Transverse colon (tissue), 4 donors: ENCODE results near the gene SLC37A2. TPM values are rescaled to one million over a fixed set of nuclear protein-coding genes. Genes with fewer than 3 reads are reported as not detected.
"Not testable (repeated sequence)": the region's sequence is repeated elsewhere in the genome, so short reads cannot be mapped to it uniquely, and the experiment has no call there.

Source experiments
- DNase-seq: peaks from one replicate; pipeline ENCODE4 v3.0.0-alpha.2; 2019
- H3K27ac ChIP-seq, 4 donors: fragments of 200-600 bp; sonication (generic); 2 replicates each; pipeline ENCODE4 v1.5.1; 2016 to 2018; ENCODE audit warnings: inconsistent platforms in 4 of 4
- H3K27me3 ChIP-seq: fragments of 200-600 bp; sonication (generic); 2 replicates; pipeline ENCODE4 v1.5.1; 2017; ENCODE audit warnings: inconsistent platforms
- H3K36me3 ChIP-seq, 4 donors: fragments of 200-600 bp; sonication (generic); 2 replicates each; pipeline ENCODE4 v1.5.1; 2017 to 2019; ENCODE audit warnings: inconsistent platforms in 4 of 4
- H3K4me1 ChIP-seq, 4 donors: fragments of 200-600 bp; sonication (generic); 2 replicates each; pipeline ENCODE4 v1.5.1; 2017 to 2020; ENCODE audit warnings: inconsistent platforms in 4 of 4
- H3K4me3 ChIP-seq, 4 donors: fragments of 200-600 bp; sonication (generic); 1 replicate in 1 of 4; 2 replicates in 3 of 4; pipeline versions ENCODE4 v1.5.1 to v1.6.1; 2017 to 2019; ENCODE audit warnings: inconsistent platforms in 4 of 4
- H3K9me3 ChIP-seq, 2 donors: fragments of 200-600 bp; sonication (generic); 2 replicates each; pipeline ENCODE4 v1.5.1; 2017 to 2019; ENCODE audit warnings: inconsistent platforms in 2 of 2
- EP300 ChIP-seq: sonication (generic); formaldehyde crosslinking; IDR thresholded peaks from one replicate; pipeline ENCODE4 v1.6.1; 2017; ENCODE audit warnings: antibody characterized with exemption, low read depth
- POLR2A ChIP-seq: fragments of 450-650 bp; IDR thresholded peaks from one replicate; pipeline ENCODE4 v1.6.1; 2016; ENCODE audit warnings: antibody characterized with exemption, mild to moderate bottlenecking, moderate library complexity
- POLR2AphosphoS5 ChIP-seq, 3 donors: sonication (generic); formaldehyde crosslinking; IDR thresholded peaks; one replicate each; pipeline ENCODE4 v1.6.1; 2016; ENCODE audit warnings: antibody characterized with exemption in 3 of 3
- WGBS, 2 donors: methylation state at CpG; one replicate each; pipeline ENCODE4 v1.1.5; 2018; ENCODE audit warnings: low coverage in 1 of 2; 5-methylcytosine and 5-hydroxymethylcytosine counted together
- in situ Hi-C, 4 donors: fragments of 200-750 bp; cut with MboI; loops; one replicate each; pipeline versions ENCODE4 v1.15.0 to v1.15.1; 2017; ENCODE audit warnings: low sequenced_read_pairs in 3 of 4, low pct_ligation_motif_present in 1 of 4, low pct_unique_long_range_greater_than_20kb in 1 of 4
- intact Hi-C: fragments of 100-400 bp; cut with DNase I; formaldehyde crosslinking; loops from one replicate; pipeline ENCODE4 v1.15.1; 2023; ENCODE audit warnings: low total_unique reads
- total RNA-seq, 4 donors: library from RNA; depleted of rRNA; stranded (reverse); fragments of >200 nt; gene quantifications; one replicate each; pipeline ENCODE4 v1.1.0, GENCODE V29; 2016
- TF ChIP-seq, protein P1 (sequence below), 5 experiments: fragments of 200-600 bp in 3 of 5; fragments of 450-650 bp in 2 of 5; sonication (generic) in 3 of 5; IDR thresholded peaks; 1 replicate in 2 of 5; 2 replicates in 3 of 5; pipeline ENCODE4 v1.5.1; 2016 to 2017; ENCODE audit warnings: antibody characterized with exemption in 5 of 5, inconsistent platforms in 3 of 5, mild to moderate bottlenecking in 2 of 5, moderate library complexity in 1 of 5

Gene SLC37A2
- total RNA-seq, 4 donors from 2014 or later: 2.4 to 20.6 (median 5.9) TPM

- 91% methylated on average over 2 of the region's 2 CpGs; no CpG with 5 or more reads in 1 of the 2 donors for WGBS, 2 donors
Measured at GRCh38 chr11:125025968-125026367, 37.1 kb upstream of the SLC37A2 start.

DNA sequence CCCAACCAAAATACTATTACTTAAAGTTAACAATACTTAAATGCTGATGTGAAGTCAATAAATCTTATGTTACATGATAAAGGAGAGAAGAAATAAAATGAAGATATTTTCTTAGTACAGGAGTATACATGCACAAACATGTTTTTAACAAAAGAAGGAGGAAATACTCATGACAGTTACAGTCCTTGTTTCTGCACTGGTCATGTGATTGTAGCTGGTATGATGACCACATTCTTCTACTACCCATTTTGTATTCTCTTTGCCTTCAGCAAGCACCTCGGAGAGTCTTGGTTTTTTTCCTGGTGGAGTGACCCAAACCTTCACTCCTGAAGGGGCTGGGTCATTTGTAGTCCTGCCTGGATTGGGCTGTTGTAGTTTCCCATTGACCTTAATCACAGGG is 33.7 kb upstream of the SLC37A2 start:
- H3K36me3 ChIP-seq, intact Hi-C loops, H3K27me3 ChIP-seq, in situ Hi-C loops, H3K4me1 ChIP-seq, DNase-seq, H3K9me3 ChIP-seq, H3K27ac ChIP-seq, H3K4me3 ChIP-seq: not testable (repeated sequence)
- 75 to 80% methylated on average over 1 of the region's 1 CpG for WGBS, 2 donors

More at GRCh38 chr11:125025968-125026367, 37.1 kb upstream of the SLC37A2 start:
- no peak overlapping the region for H3K4me3 ChIP-seq
- H3K4me1 ChIP-seq: no peaks in the 10 kb centered on the region
- DNase-seq: no peak
- no peaks in the 10 kb centered on the region for H3K9me3 ChIP-seq
- in situ Hi-C loops (no loop called here), intact Hi-C loops (no loop called here)
- TF ChIP-seq, protein P1, sequence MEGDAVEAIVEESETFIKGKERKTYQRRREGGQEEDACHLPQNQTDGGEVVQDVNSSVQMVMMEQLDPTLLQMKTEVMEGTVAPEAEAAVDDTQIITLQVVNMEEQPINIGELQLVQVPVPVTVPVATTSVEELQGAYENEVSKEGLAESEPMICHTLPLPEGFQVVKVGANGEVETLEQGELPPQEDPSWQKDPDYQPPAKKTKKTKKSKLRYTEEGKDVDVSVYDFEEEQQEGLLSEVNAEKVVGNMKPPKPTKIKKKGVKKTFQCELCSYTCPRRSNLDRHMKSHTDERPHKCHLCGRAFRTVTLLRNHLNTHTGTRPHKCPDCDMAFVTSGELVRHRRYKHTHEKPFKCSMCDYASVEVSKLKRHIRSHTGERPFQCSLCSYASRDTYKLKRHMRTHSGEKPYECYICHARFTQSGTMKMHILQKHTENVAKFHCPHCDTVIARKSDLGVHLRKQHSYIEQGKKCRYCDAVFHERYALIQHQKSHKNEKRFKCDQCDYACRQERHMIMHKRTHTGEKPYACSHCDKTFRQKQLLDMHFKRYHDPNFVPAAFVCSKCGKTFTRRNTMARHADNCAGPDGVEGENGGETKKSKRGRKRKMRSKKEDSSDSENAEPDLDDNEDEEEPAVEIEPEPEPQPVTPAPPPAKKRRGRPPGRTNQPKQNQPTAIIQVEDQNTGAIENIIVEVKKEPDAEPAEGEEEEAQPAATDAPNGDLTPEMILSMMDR (IDR thresholded peaks at IDR 0.05): no peak
- TF ChIP-seq POLR2A: no peak
- TF ChIP-seq EP300: no peak
- no peak for TF ChIP-seq POLR2AphosphoS5 (IDR thresholded peaks at IDR 0.05)
- no peaks in the 10 kb centered on the region for H3K36me3 ChIP-seq
- H3K27me3 ChIP-seq: no peaks in the 10 kb centered on the region
- no peak overlapping the region for H3K27ac ChIP-seq

DNA sequence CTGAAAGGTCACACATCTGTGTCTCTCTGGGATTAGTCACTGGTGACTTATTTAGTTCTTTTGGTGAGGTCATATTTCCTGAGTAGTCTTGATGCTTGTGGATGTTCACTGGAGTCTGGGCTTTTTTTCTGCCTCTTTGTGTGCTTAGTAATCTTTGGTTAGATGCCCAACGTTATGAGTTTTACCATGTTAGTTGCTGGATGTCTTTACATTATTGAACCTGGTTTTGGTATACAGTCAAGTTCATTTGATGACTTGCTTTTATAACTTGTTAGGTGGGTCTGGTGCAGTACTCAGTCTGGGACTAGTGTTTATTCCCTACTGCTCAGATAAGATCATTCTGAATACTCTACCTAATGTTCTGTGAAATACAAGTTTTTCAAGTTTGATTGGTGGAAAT is 26.2 kb upstream of the SLC37A2 start:
- no peak overlapping the region for H3K4me3 ChIP-seq
- in situ Hi-C loops: no loop called here
- no peaks in the 10 kb centered on the region for H3K9me3 ChIP-seq
- no peak for DNase-seq
- TF ChIP-seq POLR2A (no peak), EP300 (no peak), POLR2AphosphoS5 (IDR thresholded peaks at IDR 0.05) (no peak)
- TF ChIP-seq, protein P1 (IDR thresholded peaks at IDR 0.05): no peak
- intact Hi-C loops: no loop called here
- no peaks in the 10 kb centered on the region for H3K4me1 ChIP-seq
- WGBS, 2 donors: 60 to 72% methylated on average over 1 of the region's 1 CpG
- H3K27me3 ChIP-seq: no peaks in the 10 kb centered on the region
- H3K27ac ChIP-seq: no peak overlapping the region
- H3K36me3 ChIP-seq: no peaks in the 10 kb centered on the region

- Histone ChIP-seq H3K27me3 (no peaks in the 10 kb centered on the region), H3K36me3 (no peaks in the 10 kb centered on the region), H3K4me1 (no peaks in the 10 kb centered on the region), H3K9me3 (no peaks in the 10 kb centered on the region), H3K4me3 (no peak overlapping the region), H3K27ac (no peak overlapping the region)
- TF ChIP-seq POLR2A: no peak
- TF ChIP-seq, protein P1 (IDR thresholded peaks at IDR 0.05): no peak
- TF ChIP-seq POLR2AphosphoS5 (IDR thresholded peaks at IDR 0.05): no peak
- no peak for TF ChIP-seq EP300
- in situ Hi-C loops: no loop called here
- WGBS, 2 donors: 79 to 87% methylated on average over 4 of the region's 4 CpGs
- intact Hi-C loops: no loop called here
- no peak for DNase-seq
Measured at GRCh38 chr11:125049164-125049792, 13.8 kb upstream of the SLC37A2 start.

DNA sequence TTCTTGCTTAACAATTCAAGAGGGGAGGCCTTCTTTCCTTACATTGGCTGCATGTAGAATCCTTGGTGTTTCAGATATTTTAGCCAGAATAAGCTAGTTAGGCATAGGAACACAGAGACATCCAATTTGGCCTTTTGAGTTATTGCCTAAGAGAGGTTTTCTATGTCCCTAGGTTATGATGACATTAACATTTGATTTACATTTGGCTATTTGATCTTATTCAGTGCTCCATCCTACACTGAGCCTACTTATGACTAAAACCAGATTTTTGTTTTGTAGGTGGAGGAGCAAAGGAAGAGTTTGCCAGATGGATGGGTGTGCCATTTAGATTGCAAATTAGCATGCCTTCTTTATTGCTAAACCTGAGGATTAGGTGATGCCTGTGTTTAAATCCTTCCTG is 11.1 kb upstream of the SLC37A2 start:
- Histone ChIP-seq H3K36me3 (no peaks in the 10 kb centered on the region), H3K4me1 (no peaks in the 10 kb centered on the region), H3K27ac (no peak overlapping the region), H3K27me3 (no peaks in the 10 kb centered on the region), H3K9me3 (no peaks in the 10 kb centered on the region), H3K4me3 (no peak overlapping the region)
- TF ChIP-seq, protein P1 (IDR thresholded peaks at IDR 0.05): no peak
- TF ChIP-seq POLR2AphosphoS5 (IDR thresholded peaks at IDR 0.05) (no peak), EP300 (no peak), POLR2A (no peak)
- DNase-seq: no peak
- in situ Hi-C loops: no loop called here
- intact Hi-C loops: no loop called here
